HepG2 (cell line): ENCODE results near the gene CMPK1. TPM values are rescaled to one million over a fixed set of nuclear protein-coding genes. Genes with fewer than 3 reads are reported as not detected.
A peak's percentile ranks its signal among the peaks of the same experiment; 100 is the strongest.

Experiments
- AGO2 ChIP-seq: fragments of 200-400 bp; formaldehyde crosslinking; optimal IDR thresholded peaks from 2 replicates; pipeline ENCODE3; 2017; ENCODE audit warnings: mild to moderate bottlenecking, low read depth, low read length, moderate library complexity
- CEBPG ChIP-seq: IDR thresholded peaks from 2 replicates; pipeline ENCODE4 v1.6.1; 2016
- DNMT3B ChIP-seq: conservative IDR thresholded peaks from 2 replicates; pipeline ENCODE4 v1.6.1; 2016; ENCODE audit warnings: missing biosample characterization, control low read depth
- HCFC1 ChIP-seq: fragments of 150-350 bp; IDR thresholded peaks from 2 replicates; pipeline ENCODE4 v1.6.1; 2014; ENCODE audit warnings: low read depth, low read length
- HIVEP1 ChIP-seq: sonication (generic); formaldehyde crosslinking; IDR thresholded peaks from 2 replicates; pipeline ENCODE4 v1.4.0; 2020; ENCODE audit warnings: mild to moderate bottlenecking, missing genetic modification reagents
- HOMEZ ChIP-seq: IDR thresholded peaks from 2 replicates; pipeline ENCODE4 v1.6.1; 2016; ENCODE audit warnings: low read depth
- HOXA9 ChIP-seq: sonication (generic); formaldehyde crosslinking; IDR thresholded peaks from 2 replicates; pipeline ENCODE4 v1.8.1; 2022; ENCODE audit warnings: missing genetic modification reagents, mild to moderate bottlenecking, moderate library complexity, borderline replicate concordance
- MED1 ChIP-seq: sonication (generic); formaldehyde crosslinking; IDR thresholded peaks from 2 replicates; pipeline ENCODE4 v1.4.0; 2020; ENCODE audit warnings: missing genetic modification reagents
- MTA3 ChIP-seq: sonication (generic); formaldehyde crosslinking; IDR thresholded peaks from 2 replicates; pipeline ENCODE4 v1.4.0; 2020; ENCODE audit warnings: missing genetic modification reagents
- NCOA2 ChIP-seq: sonication (generic); formaldehyde crosslinking; IDR thresholded peaks from 2 replicates; pipeline ENCODE4 v1.8.0; 2022; ENCODE audit warnings: inconsistent platforms
- PCBP2 ChIP-seq: fragments of 200-400 bp; formaldehyde crosslinking; optimal IDR thresholded peaks from 2 replicates; pipeline ENCODE3; 2018; ENCODE audit warnings: low read length, low read depth; ENCODE audit not compliant: poor library complexity, severe bottlenecking
- SAP130 ChIP-seq: IDR thresholded peaks from 2 replicates; pipeline ENCODE4 v1.6.1; 2016; ENCODE audit warnings: low read depth
- SMAD1 ChIP-seq: sonication (generic); formaldehyde crosslinking; IDR thresholded peaks from 2 replicates; pipeline ENCODE4 v1.4.0; 2020; ENCODE audit warnings: missing genetic modification reagents, low read depth, mild to moderate bottlenecking, borderline replicate concordance
- SMAD9 ChIP-seq: sonication (generic); formaldehyde crosslinking; IDR thresholded peaks from 2 replicates; pipeline ENCODE4 v1.5.1; 2020; ENCODE audit warnings: mild to moderate bottlenecking, missing genetic modification reagents
- ZNF263 ChIP-seq: sonication (generic); formaldehyde crosslinking; IDR thresholded peaks from 2 replicates; pipeline ENCODE4 v1.4.0; 2020; ENCODE audit warnings: missing genetic modification reagents
- ZNF598 ChIP-seq: sonication (generic); formaldehyde crosslinking; IDR thresholded peaks from 2 replicates; pipeline ENCODE4 v1.5.1; 2020; ENCODE audit warnings: mild to moderate bottlenecking, missing genetic modification reagents, borderline replicate concordance
- ZNF644 ChIP-seq: IDR thresholded peaks from 2 replicates; pipeline ENCODE4 v1.6.1; 2016; ENCODE audit warnings: low read depth
- ZNF646 ChIP-seq: sonication (generic); formaldehyde crosslinking; IDR thresholded peaks from 2 replicates; pipeline ENCODE4 v1.9.0; 2021; ENCODE audit warnings: mild to moderate bottlenecking, missing genetic modification reagents
- ZNF670 ChIP-seq: sonication (generic); formaldehyde crosslinking; IDR thresholded peaks from 2 replicates; pipeline ENCODE4 v1.8.0; 2022; ENCODE audit warnings: mild to moderate bottlenecking, missing genetic modification reagents, borderline replicate concordance
- ZNF713 ChIP-seq: sonication (generic); formaldehyde crosslinking; IDR thresholded peaks from 2 replicates; pipeline ENCODE4 v1.4.0; 2020; ENCODE audit warnings: mild to moderate bottlenecking, missing genetic modification reagents
- ZNF761 ChIP-seq: sonication (generic); formaldehyde crosslinking; conservative IDR thresholded peaks from 2 replicates; pipeline ENCODE4 v1.4.0; 2020; ENCODE audit warnings: mild to moderate bottlenecking, missing genetic modification reagents
- polyA plus RNA-seq, 8 experiments: library from polyadenylated mRNA; depleted of rRNA in 3 of 8; stranded (reverse) in 7 of 8; unstranded in 1 of 8; fragments of >200 nt; fragmentation: Illumina TruSeq in 4 of 8; extraction: Trizol in 4 of 8; gene quantifications; 2 replicates each; pipeline versions ENCODE4 v1.2.1 to v1.2.3, GENCODE V29; 2011 to 2016; ENCODE audit warnings: low read depth in 4 of 8, missing spikeins in 1 of 8, mixed read lengths in 1 of 8; ENCODE audit not compliant: insufficient read depth in 1 of 8
- total RNA-seq, 5 experiments: library from RNA; depleted of rRNA; stranded (reverse); fragments of >200 nt; fragmentation: Illumina TruSeq; extraction: Trizol; gene quantifications; 2 replicates each; pipeline ENCODE4 v1.2.3, GENCODE V29; 2016; ENCODE audit warnings: low read depth in 1 of 5
- TF ChIP-seq, protein P1 (sequence below): sonication (generic); formaldehyde crosslinking; IDR thresholded peaks from 2 replicates; pipeline ENCODE4 v1.4.0; 2020; ENCODE audit warnings: missing genetic modification reagents, borderline replicate concordance

CMPK1 gene
- total and polyA plus RNA-seq, 2 of the 13 experiments (the other 11 are each of a cell fraction or from before 2014, with no cell fraction given), result 38.3 to 92.0 TPM

DNA sequence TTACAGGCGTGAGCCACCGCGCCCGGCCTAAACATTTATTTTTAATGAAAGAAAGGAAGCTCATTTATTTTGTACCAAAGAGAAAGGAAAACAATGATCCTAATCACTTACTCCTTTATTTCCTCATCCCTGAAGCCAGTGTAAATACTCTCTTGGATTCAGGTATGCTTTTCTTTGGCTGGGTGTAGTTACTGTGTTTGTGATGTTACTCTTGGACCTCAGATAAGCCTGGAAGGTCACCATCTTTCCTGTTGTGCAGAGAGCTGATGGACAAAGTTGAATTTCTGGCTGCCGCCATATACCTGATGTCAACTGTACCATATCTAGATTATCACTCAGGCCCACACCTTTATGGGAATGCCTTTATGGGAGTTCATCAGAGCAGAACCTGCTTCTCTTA, 47.1 kb downstream of the CMPK1 start (continued):
- TF ChIP-seq HIVEP1 (CRISPR knock-in tag) (no peak), ZNF263 (CRISPR knock-in tag) (no peak), NCOA2 (CRISPR knock-in tag) (peak; percentile 47; the same call in 1 of the 2 replicates), HOXA9 (CRISPR knock-in tag) (no peak), ZNF761 (CRISPR knock-in tag) (no peak), AGO2 (no peak), ZNF713 (CRISPR knock-in tag) (no peak), MED1 (peak; percentile 37; the same call in 1 of the 2 replicates), SMAD1 (no peak), ZNF598 (CRISPR knock-in tag) (no peak), HOMEZ (CRISPR knock-in tag) (0 out of 2 replicates have a peak, but pooled peaks have one; percentile 26), ZNF644 (CRISPR knock-in tag) (peak; percentile 60; the same call in 1 of the 2 replicates), DNMT3B (no peak), ZNF670 (CRISPR knock-in tag) (no peak), PCBP2 (no peak), MTA3 (CRISPR knock-in tag) (no peak), HCFC1 (no peak), CEBPG (CRISPR knock-in tag) (0 out of 2 replicates have a peak, but pooled peaks have one; percentile 22), ZNF646 (no peak), SMAD9 (CRISPR knock-in tag) (no peak), SAP130 (CRISPR knock-in tag) (peak; percentile 22; the same call in 1 of the 2 replicates)
- TF ChIP-seq, protein P1, sequence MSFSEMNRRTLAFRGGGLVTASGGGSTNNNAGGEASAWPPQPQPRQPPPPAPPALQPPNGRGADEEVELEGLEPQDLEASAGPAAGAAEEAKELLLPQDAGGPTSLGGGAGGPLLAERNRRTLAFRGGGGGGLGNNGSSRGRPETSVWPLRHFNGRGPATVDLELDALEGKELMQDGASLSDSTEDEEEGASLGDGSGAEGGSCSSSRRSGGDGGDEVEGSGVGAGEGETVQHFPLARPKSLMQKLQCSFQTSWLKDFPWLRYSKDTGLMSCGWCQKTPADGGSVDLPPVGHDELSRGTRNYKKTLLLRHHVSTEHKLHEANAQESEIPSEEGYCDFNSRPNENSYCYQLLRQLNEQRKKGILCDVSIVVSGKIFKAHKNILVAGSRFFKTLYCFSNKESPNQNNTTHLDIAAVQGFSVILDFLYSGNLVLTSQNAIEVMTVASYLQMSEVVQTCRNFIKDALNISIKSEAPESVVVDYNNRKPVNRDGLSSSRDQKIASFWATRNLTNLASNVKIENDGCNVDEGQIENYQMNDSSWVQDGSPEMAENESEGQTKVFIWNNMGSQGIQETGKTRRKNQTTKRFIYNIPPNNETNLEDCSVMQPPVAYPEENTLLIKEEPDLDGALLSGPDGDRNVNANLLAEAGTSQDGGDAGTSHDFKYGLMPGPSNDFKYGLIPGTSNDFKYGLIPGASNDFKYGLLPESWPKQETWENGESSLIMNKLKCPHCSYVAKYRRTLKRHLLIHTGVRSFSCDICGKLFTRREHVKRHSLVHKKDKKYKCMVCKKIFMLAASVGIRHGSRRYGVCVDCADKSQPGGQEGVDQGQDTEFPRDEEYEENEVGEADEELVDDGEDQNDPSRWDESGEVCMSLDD (CRISPR knock-in tag), result no peak
